Stomach (tissue), 9 donors: ENCODE data around the gene CRHR1. TPM values are rescaled to one million over a fixed set of nuclear protein-coding genes. Genes with fewer than 3 reads are reported as not detected.

ENCODE experiments used
- DNase-seq, 2 donors: peaks; one replicate each; pipeline versions ENCODE4 v3.0.0 to v3.0.0-alpha.2; 2013 to 2019
- H3K27ac ChIP-seq, 5 donors: fragments of 200-600 bp in 4 of 5; sonication (generic) in 4 of 5; one replicate each; pipeline ENCODE4 v1.5.1; 2013 to 2019; ENCODE audit warnings: mild to moderate bottlenecking in 1 of 5, moderate library complexity in 1 of 5
- H3K27me3 ChIP-seq, 3 donors: fragments of 200-600 bp; sonication (generic); one replicate each; pipeline ENCODE4 v1.5.1; 2017 to 2019; ENCODE audit warnings: mixed run types in 1 of 3
- H3K36me3 ChIP-seq, 4 donors: fragments of 200-600 bp; sonication (generic); 1 replicate in 3 of 4; 2 replicates in 1 of 4; pipeline ENCODE4 v1.5.1; 2016 to 2019
- H3K4me1 ChIP-seq, 4 donors: fragments of 200-600 bp; sonication (generic); one replicate each; pipeline ENCODE4 v1.5.1; 2016 to 2019
- H3K4me3 ChIP-seq, 4 donors: fragments of 200-600 bp; sonication (generic) in 3 of 4; one replicate each; pipeline ENCODE4 v1.5.1; 2016 to 2019; ENCODE audit warnings: mild to moderate bottlenecking in 1 of 4
- H3K9me3 ChIP-seq, 4 donors: fragments of 200-600 bp; sonication (generic); one replicate each; pipeline ENCODE4 v1.5.1; 2016 to 2019
- EP300 ChIP-seq: sonication (generic); formaldehyde crosslinking; IDR thresholded peaks from one replicate; pipeline ENCODE4 v1.6.1; 2017; ENCODE audit warnings: antibody characterized with exemption
- POLR2A ChIP-seq, 4 donors: fragments of 450-650 bp; IDR thresholded peaks; one replicate each; pipeline ENCODE4 v1.6.1; 2016; ENCODE audit warnings: antibody characterized with exemption in 4 of 4, control low read depth in 2 of 4, mild to moderate bottlenecking in 1 of 4, moderate library complexity in 1 of 4
- POLR2AphosphoS5 ChIP-seq, 3 donors: sonication (generic); formaldehyde crosslinking; IDR thresholded peaks; one replicate each; pipeline ENCODE4 v1.6.1; 2016; ENCODE audit warnings: antibody characterized with exemption in 3 of 3
- WGBS, 5 donors: extraction: QIAGEN DNeasy Blood & Tissue Kit in 3 of 5; methylation state at CpG; one replicate each; pipeline versions ENCODE4 v1.1.5 to v1.1.7; 2013 to 2018; 5-methylcytosine and 5-hydroxymethylcytosine counted together
- intact Hi-C: fragments of 100-400 bp; cut with DNase I; formaldehyde crosslinking; loops from one replicate; pipeline ENCODE4 v1.15.1; 2023; ENCODE audit warnings: low total_unique reads
- polyA plus RNA-seq, 3 donors: library from polyadenylated mRNA; stranded (reverse); fragments of 200-250 nt; gene quantifications; one replicate each; pipeline ENCODE4 v1.2.3, GENCODE V29; 2013
- total RNA-seq, 5 donors: library from RNA; depleted of rRNA; stranded (reverse); fragments of >200 nt; gene quantifications; one replicate each; pipeline versions ENCODE4 v1.1.0 to v1.2.3, GENCODE V29; 2014 to 2016
- TF ChIP-seq, protein P1 (sequence below), 7 experiments: fragments of 450-650 bp in 4 of 7; fragments of 200-600 bp in 3 of 7; sonication (generic) in 3 of 7; IDR thresholded peaks; one replicate each; pipeline ENCODE4 v1.5.1; 2016 to 2019; ENCODE audit warnings: antibody characterized with exemption in 7 of 7, control low read depth in 2 of 7, mild to moderate bottlenecking in 1 of 7
- donor health status: healthy with polysubstance abuse.
- donor health status: Bipolar disorder and iron deficiency.
- donor health status: healthy.

The CRHR1 gene
- total and polyA plus RNA-seq, 8 donors: not detected

DNA sequence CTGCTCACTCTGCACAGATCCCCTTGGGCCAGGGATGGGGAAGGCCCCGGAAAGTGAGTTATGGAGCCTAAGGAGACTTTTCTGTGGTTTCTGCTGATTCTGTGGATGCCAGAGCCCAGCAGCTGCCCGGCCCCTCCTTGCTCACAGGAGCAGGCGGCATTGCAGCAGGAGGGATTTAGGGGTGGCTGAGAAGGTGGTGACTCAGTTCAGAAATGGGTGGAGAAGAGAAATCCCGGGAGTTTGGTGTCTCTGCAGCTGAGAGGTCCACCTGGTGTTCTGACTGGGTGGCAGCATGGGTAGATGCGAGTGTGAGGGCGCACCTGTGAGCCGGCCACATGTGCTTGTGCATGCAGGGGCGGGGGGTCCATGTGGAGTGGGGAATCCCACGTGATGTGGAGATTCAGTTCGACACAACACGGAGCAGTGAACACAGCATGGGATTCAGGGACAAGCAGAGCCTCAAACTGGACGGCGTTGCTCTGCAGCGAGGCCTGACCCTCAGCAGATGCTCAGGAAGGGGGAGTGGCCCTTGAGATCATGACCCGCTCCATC is 44.5 kb downstream of the CRHR1 start:
- no peak for DNase-seq
- Histone ChIP-seq H3K27ac (no peak overlapping the region), H3K4me3 (no peak overlapping the region), H3K27me3 (peaks cover 3 to 89% (median 11%) of the 10 kb centered on the region in 3 donors), H3K9me3 (no peaks in the 10 kb centered on the region), H3K4me1 (no peaks in the 10 kb centered on the region), H3K36me3 (no peaks in the 10 kb centered on the region)
- WGBS, 5 donors: 59 to 74% (median 64%) methylated on average over 15 of the region's 15 CpGs
- TF ChIP-seq, protein P1, sequence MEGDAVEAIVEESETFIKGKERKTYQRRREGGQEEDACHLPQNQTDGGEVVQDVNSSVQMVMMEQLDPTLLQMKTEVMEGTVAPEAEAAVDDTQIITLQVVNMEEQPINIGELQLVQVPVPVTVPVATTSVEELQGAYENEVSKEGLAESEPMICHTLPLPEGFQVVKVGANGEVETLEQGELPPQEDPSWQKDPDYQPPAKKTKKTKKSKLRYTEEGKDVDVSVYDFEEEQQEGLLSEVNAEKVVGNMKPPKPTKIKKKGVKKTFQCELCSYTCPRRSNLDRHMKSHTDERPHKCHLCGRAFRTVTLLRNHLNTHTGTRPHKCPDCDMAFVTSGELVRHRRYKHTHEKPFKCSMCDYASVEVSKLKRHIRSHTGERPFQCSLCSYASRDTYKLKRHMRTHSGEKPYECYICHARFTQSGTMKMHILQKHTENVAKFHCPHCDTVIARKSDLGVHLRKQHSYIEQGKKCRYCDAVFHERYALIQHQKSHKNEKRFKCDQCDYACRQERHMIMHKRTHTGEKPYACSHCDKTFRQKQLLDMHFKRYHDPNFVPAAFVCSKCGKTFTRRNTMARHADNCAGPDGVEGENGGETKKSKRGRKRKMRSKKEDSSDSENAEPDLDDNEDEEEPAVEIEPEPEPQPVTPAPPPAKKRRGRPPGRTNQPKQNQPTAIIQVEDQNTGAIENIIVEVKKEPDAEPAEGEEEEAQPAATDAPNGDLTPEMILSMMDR (IDR thresholded peaks at IDR 0.05): no peak
- TF ChIP-seq POLR2A (IDR thresholded peaks at IDR 0.05): no peak
- no peak for TF ChIP-seq POLR2AphosphoS5 (IDR thresholded peaks at IDR 0.05)
- no peak for TF ChIP-seq EP300
- intact Hi-C loops: no loop called here

DNA sequence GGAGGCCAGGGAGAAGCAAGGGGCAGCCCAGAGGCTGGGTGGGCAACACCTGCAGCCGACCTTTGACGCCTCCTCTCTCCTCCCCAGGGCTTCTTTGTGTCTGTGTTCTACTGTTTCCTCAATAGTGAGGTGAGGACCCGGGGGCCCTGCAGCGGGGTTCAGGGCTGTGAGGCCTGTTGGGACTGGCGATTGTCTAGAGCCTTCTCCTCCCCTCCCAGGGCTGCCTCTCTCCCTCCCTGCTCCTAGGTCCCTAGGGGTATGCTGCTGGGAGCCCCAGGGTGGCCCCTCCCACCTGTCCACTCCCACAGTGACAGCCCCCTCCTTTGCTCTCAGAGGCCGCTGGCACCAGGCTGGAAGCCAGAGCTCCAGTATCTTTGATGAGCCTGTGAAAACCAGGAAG is 49.8 kb downstream of the CRHR1 start:
- no peaks in the 10 kb centered on the region for H3K36me3 ChIP-seq
- H3K9me3 ChIP-seq: no peaks in the 10 kb centered on the region
- no peaks in the 10 kb centered on the region for H3K4me1 ChIP-seq
- intact Hi-C loops: loop anchor here (5.0 kb wide), 1 partner anchor 192 kb away; no protein-coding TSS in a partner anchor
- no peak overlapping the region for H3K27ac ChIP-seq
- 36 to 69% (median 54%) methylated on average over 1 to 6 of the region's 6 CpGs for WGBS, 5 donors
- peaks cover 4 to 82% (median 15%) of the 10 kb centered on the region in 3 donors for H3K27me3 ChIP-seq
- H3K4me3 ChIP-seq: no peak overlapping the region
- TF ChIP-seq EP300: no peak
- TF ChIP-seq, protein P1 (IDR thresholded peaks at IDR 0.05): no peak
- TF ChIP-seq POLR2AphosphoS5 (IDR thresholded peaks at IDR 0.05): no peak
- TF ChIP-seq POLR2A (IDR thresholded peaks at IDR 0.05): no peak
- no peak for DNase-seq

DNA sequence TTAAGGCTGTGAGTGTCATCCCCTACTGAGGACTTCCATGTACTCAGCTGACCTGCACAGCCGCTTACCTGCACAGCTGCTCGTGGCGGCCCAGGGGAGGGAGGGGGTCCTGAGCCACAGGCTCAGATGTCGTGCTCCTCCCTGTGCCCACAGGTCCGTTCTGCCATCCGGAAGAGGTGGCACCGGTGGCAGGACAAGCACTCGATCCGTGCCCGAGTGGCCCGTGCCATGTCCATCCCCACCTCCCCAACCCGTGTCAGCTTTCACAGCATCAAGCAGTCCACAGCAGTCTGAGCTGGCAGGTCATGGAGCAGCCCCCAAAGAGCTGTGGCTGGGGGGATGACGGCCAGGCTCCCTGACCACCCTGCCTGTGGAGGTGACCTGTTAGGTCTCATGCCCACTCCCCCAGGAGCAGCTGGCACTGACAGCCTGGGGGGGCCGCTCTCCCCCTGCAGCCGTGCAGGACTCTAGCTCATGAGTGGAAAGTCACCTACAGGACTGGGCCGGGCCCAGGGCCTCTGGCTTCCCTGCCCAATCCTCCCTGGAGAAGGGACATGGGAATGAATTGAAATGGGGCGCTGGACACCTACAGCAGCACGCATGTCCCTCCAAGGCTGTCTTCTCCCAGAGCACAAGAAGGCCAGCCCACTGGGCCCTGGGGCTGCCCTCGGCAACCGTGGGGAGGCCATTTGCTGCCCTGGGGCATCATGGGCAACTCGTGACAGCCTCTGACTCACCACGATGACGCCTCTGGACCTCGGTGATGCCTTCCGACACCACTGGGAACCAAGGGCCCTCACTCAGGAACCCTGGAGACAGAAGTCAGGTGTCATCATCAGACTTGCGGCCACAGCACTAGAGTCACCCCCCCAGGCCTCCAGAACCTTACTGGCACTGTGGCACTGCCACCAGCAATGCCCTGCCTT is 50.6 kb downstream of the CRHR1 start:
- TF ChIP-seq POLR2AphosphoS5 (IDR thresholded peaks at IDR 0.05) (no peak), EP300 (no peak), POLR2A (IDR thresholded peaks at IDR 0.05) (no peak)
- TF ChIP-seq, protein P1 (IDR thresholded peaks at IDR 0.05): no peak
- Histone ChIP-seq H3K4me3 (no peak overlapping the region), H3K9me3 (no peaks in the 10 kb centered on the region), H3K4me1 (no peaks in the 10 kb centered on the region), H3K36me3 (no peaks in the 10 kb centered on the region), H3K27ac (no peak overlapping the region), H3K27me3 (peaks cover 4 to 79% (median 14%) of the 10 kb centered on the region in 3 donors)
- WGBS, 5 donors: 81 to 90% (median 85%) methylated on average over 16 to 26 of the region's 26 CpGs
- intact Hi-C loops: loop anchor here (5.0 kb wide), 1 partner anchor 192 kb away; no protein-coding TSS in a partner anchor
- DNase-seq: no peak

DNA sequence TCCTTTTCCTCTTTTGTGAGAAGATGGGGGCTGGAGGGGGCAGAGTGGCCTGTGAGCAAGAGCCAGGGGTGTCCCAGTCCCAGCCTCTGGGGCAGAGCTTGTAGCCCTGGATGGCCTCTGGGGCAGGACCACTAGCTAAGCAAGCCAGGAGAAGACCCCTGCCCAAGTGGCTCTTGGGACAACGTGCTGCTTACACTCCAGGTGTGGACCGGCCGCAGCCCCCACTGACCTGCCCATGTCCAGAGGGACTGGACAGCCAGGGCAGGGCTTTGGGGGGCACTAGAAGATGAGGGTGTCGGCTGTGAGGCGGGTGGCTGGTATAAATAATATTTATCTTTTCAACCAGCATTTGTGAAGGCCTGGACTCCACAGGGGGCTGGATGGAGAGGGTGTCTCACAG is 51.4 kb downstream of the CRHR1 start:
- Histone ChIP-seq H3K4me3 (no peak overlapping the region), H3K27ac (no peak overlapping the region), H3K27me3 (peaks cover 4 to 79% (median 8%) of the 10 kb centered on the region in 3 donors), H3K36me3 (no peaks in the 10 kb centered on the region), H3K4me1 (no peaks in the 10 kb centered on the region), H3K9me3 (no peaks in the 10 kb centered on the region)
- TF ChIP-seq EP300 (no peak), POLR2A (IDR thresholded peaks at IDR 0.05) (no peak), POLR2AphosphoS5 (IDR thresholded peaks at IDR 0.05) (no peak)
- TF ChIP-seq, protein P1 (IDR thresholded peaks at IDR 0.05): no peak
- no peak for DNase-seq
- 60 to 83% (median 75%) methylated on average over 5 of the region's 5 CpGs for WGBS, 5 donors
- intact Hi-C loops: no loop called here
